Stimulated activated CD8-positive, alpha-beta memory T cell treated with anti-CD3 and anti-CD28 coated beads, Interleukin-4, amount 100 ng/mL, for 1 hour (primary cell): ENCODE data around the gene LRRC19.

ENCODE experiments used
- DNase-seq, 2 donors: peaks; one replicate each; pipeline ENCODE4 v3.0.0-alpha.2; 2020; ENCODE audit warnings: low read depth in 2 of 2, low spot score in 1 of 2

The LRRC19 gene

GRCh38 chr9:26955921-26956859 lies 49.3 kb downstream of the LRRC19 start, which contains the start of gene IFT74:
IFT74 (plus strand) TSS chr9:26956412; CDS start chr9:26961968, 5,556 bp downstream.
- DNase-seq: peak; percentile 81 to 87

GRCh38 chr9:26955222-26955903 lies 50.1 kb downstream of the LRRC19 start:
- no peak for DNase-seq

GRCh38 chr9:26954050-26954508 lies 51.4 kb downstream of the LRRC19 start:
- no peak for DNase-seq

- no peak for DNase-seq
Measured at GRCh38 chr9:26951794-26952193, 53.7 kb downstream of the LRRC19 start.

- DNase-seq: no peak
Measured at GRCh38 chr9:26950521-26950920, 55.0 kb downstream of the LRRC19 start.

- DNase-seq: no peak
Measured at GRCh38 chr9:26949637-26950069, 55.8 kb downstream of the LRRC19 start.

GRCh38 chr9:26947736-26948135 lies 57.7 kb downstream of the LRRC19 start:
- DNase-seq: no peak

- peak; percentile 66 to 71 for DNase-seq
Measured at GRCh38 chr9:26946753-26947727, 58.4 kb downstream of the LRRC19 start, which contains the start of gene PLAA. PLAA (minus strand) TSS chr9:26947242; CDS start chr9:26947045, 197 bp downstream.

DNA sequence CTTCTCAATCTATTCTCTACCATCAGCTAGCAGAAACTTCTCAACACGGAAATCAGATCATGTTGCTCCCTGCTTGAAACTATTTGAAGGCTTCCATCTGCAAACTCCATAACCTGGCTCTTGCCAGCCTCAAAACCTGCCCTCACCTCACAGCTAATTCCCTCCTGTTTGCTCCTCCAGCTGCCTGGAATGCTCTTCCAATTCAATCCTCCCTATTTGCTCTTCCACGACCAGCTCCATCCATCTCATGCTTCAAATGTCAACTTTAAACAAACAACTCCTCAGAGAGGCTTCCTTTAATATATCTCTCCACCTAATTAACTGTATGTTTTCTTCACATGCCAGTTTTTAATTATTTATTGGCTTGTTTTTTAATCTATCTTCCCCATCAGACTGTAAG lies 59.9 kb downstream of the LRRC19 start:
- DNase-seq: no peak
